Activated CD4-positive, alpha-beta T cell treated with anti-CD3 and anti-CD28 coated beads, Interleukin-2, amount 50 U/mL, for 1 hour (primary cell): ENCODE measurements around the gene PML.
"Not testable (repeated sequence)": the region's sequence is repeated elsewhere in the genome, so short reads cannot be mapped to it uniquely, and the experiment has no call there.

Source experiments
- DNase-seq: peaks from one replicate; pipeline ENCODE4 v3.0.0-alpha.2; 2020

Gene PML

DNA sequence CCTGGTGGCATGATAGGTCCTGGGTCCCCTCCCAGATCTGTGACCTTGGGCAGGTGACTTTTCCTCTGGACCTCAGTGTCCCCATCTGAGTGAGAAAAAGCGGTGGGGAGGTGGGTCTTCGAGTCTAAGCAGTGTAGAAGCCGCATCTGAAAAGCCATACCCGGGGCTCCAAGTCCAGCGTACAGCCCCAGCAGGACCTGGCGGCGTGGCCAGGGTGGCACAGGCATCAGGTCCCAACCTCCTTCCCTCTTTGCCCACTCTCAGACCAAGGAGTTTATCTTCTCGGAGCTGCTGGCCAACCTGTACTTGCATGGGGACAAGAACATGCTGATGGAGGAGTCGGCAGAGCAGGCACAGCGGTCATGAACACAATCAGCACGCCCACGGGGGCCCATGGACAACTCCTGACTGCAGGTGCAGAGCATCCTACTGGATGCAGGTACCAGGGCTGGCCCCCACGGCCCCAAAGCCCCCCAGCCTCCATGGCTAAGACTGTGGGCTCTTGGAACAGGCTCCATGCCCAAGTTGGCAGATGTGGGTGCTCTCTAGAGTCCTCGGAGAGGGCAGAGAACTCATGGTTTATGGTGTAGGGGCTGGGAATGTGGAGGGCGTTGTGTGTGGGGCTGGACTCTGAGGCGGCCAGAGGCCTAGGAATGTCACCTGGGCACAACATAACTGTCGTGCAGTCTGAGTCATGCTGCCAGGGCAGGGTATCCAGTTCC is 69.1 kb downstream of the PML start:
- not testable (repeated sequence) for DNase-seq

- DNase-seq = not testable (repeated sequence)
These were observed 69.7 kb downstream of the PML start for GRCh38 chr15:74064183-74064582.

- DNase-seq = not testable (repeated sequence)
These were observed 70.3 kb downstream of the PML start for GRCh38 chr15:74064822-74065221.

GRCh38 chr15:74065684-74066411 is 71.3 kb downstream of the PML start:
- peak; percentile 50 for DNase-seq

DNA sequence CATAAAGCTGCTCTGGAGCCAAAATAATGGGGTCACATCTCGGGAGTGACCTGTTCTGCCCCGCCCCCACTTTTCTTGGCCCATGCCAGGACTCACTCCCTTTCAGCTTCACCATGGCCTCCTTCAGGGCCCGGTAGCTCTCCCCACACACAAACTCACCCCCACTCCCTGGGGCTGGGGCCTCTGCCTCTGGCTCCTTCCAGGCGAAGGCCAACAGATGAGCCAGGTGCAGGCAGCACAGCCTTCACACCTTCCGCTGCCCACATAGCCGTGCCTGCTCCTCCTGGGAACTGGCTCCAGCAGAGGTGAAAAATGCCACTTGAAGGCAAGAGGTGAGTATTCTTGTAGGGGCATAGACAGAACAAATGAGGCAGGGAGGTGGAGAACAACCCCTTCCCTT is 77.1 kb downstream of the PML start:
- DNase-seq = not testable (repeated sequence)

- DNase-seq = not testable (repeated sequence)
These were observed 77.6 kb downstream of the PML start for GRCh38 chr15:74072132-74072531.

GRCh38 chr15:74072614-74073337 is 78.3 kb downstream of the PML start:
- peak; percentile 51 for DNase-seq

DNA sequence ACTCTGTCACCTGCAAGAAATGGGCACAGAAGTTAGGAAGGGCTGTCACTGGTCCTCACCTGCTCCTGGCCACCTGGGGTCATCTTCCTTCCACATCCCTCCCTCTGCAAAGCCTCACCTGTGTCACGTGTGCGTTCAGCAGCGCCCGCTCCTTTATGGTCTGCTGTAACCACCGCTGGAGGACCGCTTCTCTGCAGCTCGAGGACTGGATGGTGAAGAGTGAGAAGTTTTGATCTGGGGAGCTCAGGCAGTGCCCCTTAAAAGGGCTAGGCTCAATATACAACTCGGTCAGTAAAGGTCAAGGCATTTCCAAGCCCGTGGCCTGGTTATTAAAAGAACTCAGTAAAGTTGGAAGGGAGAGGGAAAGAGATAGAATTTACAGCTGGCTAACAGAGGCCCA is 81.3 kb downstream of the PML start:
- not testable (repeated sequence) for DNase-seq

GRCh38 chr15:74082450-74082849 is 87.9 kb downstream of the PML start, which contains the start of gene GOLGA6A:
TSS of gene GOLGA6A (minus strand) at chr15:74082550. CDS start at chr15:74082509, 41 bp downstream.
- not testable (repeated sequence) for DNase-seq

- not testable (repeated sequence) for DNase-seq
These were observed 100.1 kb downstream of the PML start for GRCh38 chr15:74094567-74094966.

DNA sequence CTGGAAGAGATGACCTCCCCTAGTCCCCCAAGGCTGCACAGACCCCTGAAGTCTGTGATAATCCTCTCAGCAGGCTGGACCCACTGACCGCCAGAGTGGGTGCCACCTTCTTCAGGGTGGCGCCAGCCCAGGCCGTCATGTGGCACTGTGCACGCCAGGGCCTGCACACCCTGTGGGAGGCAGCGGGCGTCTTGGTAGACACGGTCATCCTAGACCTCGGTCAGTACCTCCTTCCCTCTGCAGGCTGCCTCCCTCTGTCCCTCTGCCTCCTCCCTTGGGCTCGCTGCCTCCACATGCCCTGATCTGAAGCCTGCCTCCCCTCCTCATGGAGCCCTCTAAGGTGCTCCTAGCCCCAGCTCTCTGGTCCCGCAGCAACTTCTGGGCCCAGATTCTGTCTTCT is 101.1 kb downstream of the PML start:
- not testable (repeated sequence) for DNase-seq

DNA sequence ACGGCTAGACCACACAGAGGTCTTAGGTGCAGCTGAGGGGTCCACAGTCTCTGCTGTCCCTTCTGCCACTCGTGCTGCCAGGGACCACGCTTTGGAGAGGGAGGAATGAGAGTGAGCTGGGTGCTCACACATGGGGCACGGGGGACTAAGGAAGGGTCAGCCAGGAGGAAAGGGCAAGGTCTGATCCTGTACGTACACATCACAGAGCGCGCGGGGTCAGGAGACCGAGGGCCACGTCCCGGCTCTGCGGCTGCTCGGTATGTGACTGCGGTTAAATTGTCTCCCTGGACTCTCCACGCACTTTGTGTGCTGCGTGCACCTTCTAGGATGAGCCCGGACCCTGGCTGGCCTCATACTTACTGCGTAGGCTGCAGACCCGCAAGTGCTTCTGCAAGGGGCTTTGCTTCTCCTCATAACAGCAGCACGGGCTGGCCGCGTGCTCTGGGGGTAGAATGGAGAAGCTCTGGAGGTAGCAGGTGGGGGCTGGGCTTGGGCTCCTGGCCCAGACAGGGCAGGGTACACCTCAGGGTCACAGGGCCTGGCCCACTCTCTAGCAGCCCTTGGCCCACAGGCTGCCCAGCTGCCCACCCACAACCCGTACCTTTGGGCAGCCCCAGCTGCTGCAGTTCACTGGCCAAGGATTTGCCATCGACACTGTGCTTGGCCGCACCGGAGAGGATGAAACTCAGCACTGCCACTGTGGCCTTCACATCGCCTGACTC is 102.4 kb downstream of the PML start:
- DNase-seq = not testable (repeated sequence)
